ENCODE data around the gene GDE1. TPM values are rescaled to one million over a fixed set of nuclear protein-coding genes. Genes with fewer than 3 reads are reported as not detected.
A peak's percentile ranks its signal among the peaks of the same experiment; 100 is the strongest.

GDE1 gene
- total and polyA plus RNA-seq, 2 experiments from 2014 or later = 77.6 to 99.9 TPM

- Histone ChIP-seq H3K4me1 (ENCODE audit: insufficient read depth) (no peaks in the 10 kb centered on the region), H3K9me3 (ENCODE audit: low read depth) (no peaks in the 10 kb centered on the region), H3K4me3 (no peak overlapping the region), H3K27me3 (no peaks in the 10 kb centered on the region), H3K36me3 (replicated peaks; ENCODE audit: insufficient read depth, low read depth) (no peaks in the 10 kb centered on the region), H4K20me1 (ENCODE audit: insufficient read depth, poor library complexity, severe bottlenecking) (no peaks in the 10 kb centered on the region), H3K4me2 (no peak overlapping the region), H2AFZ (no peak overlapping the region), H3K27ac (no peak overlapping the region), H3K79me2 (no peaks in the 10 kb centered on the region), H3K9me2 (replicated peaks; ENCODE audit: insufficient read depth) (no peaks in the 10 kb centered on the region)
- 85% methylated on average over 12 of the region's 12 CpGs for WGBS (ENCODE audit: low lambda C conversion rate, missing lambda C conversion rate)
- TF ChIP-seq EZH2 (IDR thresholded peaks at IDR 0.05; ENCODE audit: borderline replicate concordance) = no peak
- no peak for TF ChIP-seq EZH2phosphoT487 (IDR thresholded peaks at IDR 0.05; ENCODE audit: low read depth, severe bottlenecking, unreplicated experiment)
- no peak for TF ChIP-seq CTCF (IDR thresholded peaks at IDR 0.05; ENCODE audit: poor library complexity)
- DNase-seq (ENCODE audit: low spot score) = peak; percentile 9
Measured at GRCh38 chr16:19463468-19464315, 58.2 kb downstream of the GDE1 start.

DNA sequence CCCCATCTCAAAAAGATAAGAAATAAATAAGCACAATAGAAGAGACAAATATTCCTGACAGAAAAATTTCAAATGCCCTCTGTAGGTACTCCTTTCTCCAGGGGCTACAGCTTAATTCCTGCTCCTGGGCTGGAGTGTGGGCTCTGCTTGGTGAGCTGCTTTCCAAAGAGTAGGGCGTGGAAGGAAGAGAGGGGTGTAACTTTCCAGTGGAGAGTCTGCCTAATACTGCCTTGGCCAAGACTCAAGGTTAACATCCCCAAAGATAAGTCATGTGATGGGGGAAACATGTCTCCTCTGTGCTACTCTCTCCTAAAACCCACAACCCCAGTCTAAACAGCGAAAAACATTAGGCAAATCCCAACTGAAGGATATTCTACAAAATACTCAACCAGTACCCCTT is 61.5 kb downstream of the GDE1 start:
- no peaks in the 10 kb centered on the region for H3K36me3 ChIP-seq (replicated peaks; ENCODE audit: insufficient read depth, low read depth)
- H3K79me2 ChIP-seq = no peaks in the 10 kb centered on the region
- no peaks in the 10 kb centered on the region for H3K4me1 ChIP-seq (ENCODE audit: insufficient read depth)
- no peak for TF ChIP-seq EZH2phosphoT487 (IDR thresholded peaks at IDR 0.05; ENCODE audit: low read depth, severe bottlenecking, unreplicated experiment)
- TF ChIP-seq EZH2 (IDR thresholded peaks at IDR 0.05; ENCODE audit: borderline replicate concordance) = no peak
- TF ChIP-seq CTCF (IDR thresholded peaks at IDR 0.05; ENCODE audit: poor library complexity) = no peak
- H3K4me3 ChIP-seq = no peak overlapping the region
- no peaks in the 10 kb centered on the region for H4K20me1 ChIP-seq (ENCODE audit: insufficient read depth, poor library complexity, severe bottlenecking)
- H3K9me2 ChIP-seq (replicated peaks; ENCODE audit: insufficient read depth) = no peaks in the 10 kb centered on the region
- no peaks in the 10 kb centered on the region for H3K27me3 ChIP-seq
- H2AFZ ChIP-seq = no peak overlapping the region
- H3K9me3 ChIP-seq (ENCODE audit: low read depth) = no peaks in the 10 kb centered on the region
- H3K4me2 ChIP-seq = no peak overlapping the region
- no peak for DNase-seq (ENCODE audit: low spot score)
- WGBS (ENCODE audit: low lambda C conversion rate, missing lambda C conversion rate) = 96% methylated on average over 2 of the region's 2 CpGs
- no peak overlapping the region for H3K27ac ChIP-seq

GRCh38 chr16:19458722-19459379 is 63.0 kb downstream of the GDE1 start:
- Histone ChIP-seq H3K4me3 (no peak overlapping the region), H3K79me2 (no peaks in the 10 kb centered on the region), H3K9me2 (replicated peaks; ENCODE audit: insufficient read depth) (no peaks in the 10 kb centered on the region), H4K20me1 (ENCODE audit: insufficient read depth, poor library complexity, severe bottlenecking) (no peaks in the 10 kb centered on the region), H3K9me3 (ENCODE audit: low read depth) (no peaks in the 10 kb centered on the region), H3K36me3 (replicated peaks; ENCODE audit: insufficient read depth, low read depth) (no peaks in the 10 kb centered on the region), H3K27ac (no peak overlapping the region), H3K27me3 (no peaks in the 10 kb centered on the region), H2AFZ (no peak overlapping the region), H3K4me1 (ENCODE audit: insufficient read depth) (no peaks in the 10 kb centered on the region), H3K4me2 (no peak overlapping the region)
- no peak for DNase-seq (ENCODE audit: low spot score)
- 94% methylated on average over 9 of the region's 9 CpGs for WGBS (ENCODE audit: low lambda C conversion rate, missing lambda C conversion rate)
- TF ChIP-seq EZH2 (IDR thresholded peaks at IDR 0.05; ENCODE audit: borderline replicate concordance) = no peak
- no peak for TF ChIP-seq CTCF (IDR thresholded peaks at IDR 0.05; ENCODE audit: poor library complexity)
- TF ChIP-seq EZH2phosphoT487 (IDR thresholded peaks at IDR 0.05; ENCODE audit: low read depth, severe bottlenecking, unreplicated experiment) = no peak

Other genes with a start within 250 kb of the GDE1 start
- not detected in 2 replicates for gene CLEC19A, start 236.4 kb downstream of the GDE1 start, total RNA-seq
- gene CLEC19A, start 236.4 kb downstream of the GDE1 start, polyA plus RNA-seq = not detected in 2 replicates
- 2.9 and 3.1 TPM in 2 replicates for gene TMC5, start 104.2 kb downstream of the GDE1 start, total RNA-seq
- gene TMC5, start 104.2 kb downstream of the GDE1 start, polyA plus RNA-seq = 3.3 and 4.0 TPM in 2 replicates
- gene CCP110, start 1.8 kb upstream of the GDE1 start, total RNA-seq = 9.2 and 12.6 TPM in 2 replicates
- gene CCP110, start 1.8 kb upstream of the GDE1 start, polyA plus RNA-seq = 4.3 and 5.8 TPM in 2 replicates
- gene VPS35L, start 33.6 kb upstream of the GDE1 start, total RNA-seq = 47.5 and 55.1 TPM in 2 replicates
- 52.8 and 56.1 TPM in 2 replicates for gene VPS35L, start 33.6 kb upstream of the GDE1 start, polyA plus RNA-seq
- gene KNOP1, start 196.1 kb upstream of the GDE1 start, total RNA-seq = 19.4 and 22.0 TPM in 2 replicates
- gene KNOP1, start 196.1 kb upstream of the GDE1 start, polyA plus RNA-seq = 28.2 and 30.4 TPM in 2 replicates
- 9.7 and 11.8 TPM in 2 replicates for gene IQCK, start 196.2 kb upstream of the GDE1 start, total RNA-seq
- gene IQCK, start 196.2 kb upstream of the GDE1 start, polyA plus RNA-seq = 7.2 and 12.0 TPM in 2 replicates